Measurements from ENCODE around the gene CYP19A1. TPM values are rescaled to one million over a fixed set of nuclear protein-coding genes. Genes with fewer than 3 reads are reported as not detected.

Gene CYP19A1
- total and polyA plus RNA-seq, 2 of the 8 experiments (the other 6 are each of a cell fraction or from before 2014, with no cell fraction given): not detected

- ChIA-PET POLR2A (ENCODE audit: partially characterized antibody) (no interaction called here), CTCF (ENCODE audit: partially characterized antibody) (interaction anchor here (0.9 to 2.0 kb wide), 6 partner anchors 17 to 141 kb away, joined by 3 to 8 read pairs (median 4); no protein-coding TSS in a partner anchor)
- H3K4ac ChIP-seq (replicated peaks; ENCODE audit: insufficient read length, low read depth, low read length): no peak overlapping the region
- no peak overlapping the region for H2BK120ac ChIP-seq (replicated peaks; ENCODE audit: low read depth, low read length)
- DNase-seq (ENCODE audit: low read depth in 1 of 2, low spot score in 2 of 2): no peak
- H3K27ac ChIP-seq (ENCODE audit: low read depth, low read length): no peak overlapping the region
- no peak overlapping the region for H3K14ac ChIP-seq (ENCODE audit: insufficient read length)
- H3K18ac ChIP-seq (ENCODE audit: extremely low read depth, low read length): no peak overlapping the region
- no peak overlapping the region for H3K4me2 ChIP-seq (ENCODE audit: insufficient read depth in 1 of 2, low read depth in 2 of 2, low read length in 2 of 2)
- H3K9ac ChIP-seq (replicated peaks in 1 of 4; ENCODE audit: extremely low read depth in 1 of 4, low read depth in 3 of 4, low read length in 3 of 4): no peak overlapping the region
- H4K5ac ChIP-seq (ENCODE audit: insufficient read length, low read depth, low read length): no peak overlapping the region
- no peak overlapping the region for H4K91ac ChIP-seq (replicated peaks; ENCODE audit: insufficient read length, low read length)
- 84% methylated on average over 2 of the region's 2 CpGs; no CpG with 5 or more reads in 1 of the 2 experiments for WGBS, 2 experiments (ENCODE audit: extremely low coverage in 1 of 2, insufficient coverage in 1 of 2, insufficient read length in 1 of 2, insufficient replicate concordance in 2 of 2, low coverage in 1 of 2, low lambda C conversion rate in 2 of 2, missing lambda C conversion rate in 1 of 2)
- H3K79me2 ChIP-seq (ENCODE audit: control insufficient read depth in 1 of 2, insufficient read depth in 2 of 2, low read length in 2 of 2): no peaks in the 10 kb centered on the region
- H3K79me1 ChIP-seq (ENCODE audit: low read depth, low read length): no peaks in the 10 kb centered on the region
- H3K56ac ChIP-seq (replicated peaks; ENCODE audit: insufficient read length, low read depth, low read length): no peak overlapping the region
- H2BK5ac ChIP-seq (ENCODE audit: low read depth, low read length): no peak overlapping the region
- H2AFZ ChIP-seq (ENCODE audit: low read length): no peak overlapping the region
- no peak overlapping the region for H2BK15ac ChIP-seq (ENCODE audit: low read length)
- no peak overlapping the region for H4K8ac ChIP-seq (ENCODE audit: extremely low read depth, insufficient read depth, low read length)
- no peak overlapping the region for H2BK20ac ChIP-seq (ENCODE audit: low read length)
- no peaks in the 10 kb centered on the region for H3K36me3 ChIP-seq (ENCODE audit: control insufficient read depth in 2 of 4, insufficient read depth in 4 of 4, low read length in 3 of 4)
- H3K9me3 ChIP-seq (ENCODE audit: insufficient read depth in 2 of 2, low read depth in 1 of 2, low read length in 1 of 2): no peaks in the 10 kb centered on the region
- H4K20me1 ChIP-seq (replicated peaks in 1 of 2; ENCODE audit: control insufficient read depth in 1 of 2, insufficient read depth in 2 of 2, low read length in 2 of 2): no peaks in the 10 kb centered on the region
- no peaks in the 10 kb centered on the region for H3K4me1 ChIP-seq (replicated peaks in 1 of 4; ENCODE audit: control insufficient read depth in 3 of 4, insufficient read depth in 4 of 4, low read length in 3 of 4)
- FAIRE-seq: no peak
- H3K23ac ChIP-seq (ENCODE audit: insufficient read length): no peak overlapping the region
- no peak overlapping the region for H2AK5ac ChIP-seq (ENCODE audit: low read depth, low read length)
- H2BK12ac ChIP-seq (ENCODE audit: low read depth, low read length): no peak overlapping the region
- no peak overlapping the region for H3K4me3 ChIP-seq (ENCODE audit: extremely low read depth in 1 of 4, insufficient read depth in 2 of 4, low read depth in 3 of 4, low read length in 4 of 4)
- H3K27me3 ChIP-seq (replicated peaks in 1 of 4; ENCODE audit: control insufficient read depth in 3 of 4, extremely low read depth in 1 of 4, insufficient read depth in 3 of 4, low read length in 3 of 4): peaks cover 0 to 3% (median under 1%) of the 10 kb centered on the region in 4 experiments; a peak in 2 of 7 replicates
- H3K23me2 ChIP-seq (ENCODE audit: low read depth, low read length): no peaks in the 10 kb centered on the region
- TF ChIP-seq KDM5A (IDR thresholded peaks at IDR 0.05; ENCODE audit: low read length): no peak
- TF ChIP-seq SP2 (IDR thresholded peaks at IDR 0.05; ENCODE audit: low read length): no peak
- TF ChIP-seq CTBP2 (IDR thresholded peaks at IDR 0.05; ENCODE audit: borderline replicate concordance, insufficient read depth, insufficient read length, low read length): no peak
- TF ChIP-seq SIN3A (conservative IDR thresholded peaks at IDR 0.05 in 1 of 2, IDR thresholded peaks at IDR 0.05 in 1 of 2; ENCODE audit: low read depth in 1 of 2, low read length in 2 of 2): no peak
- no peak for TF ChIP-seq CHD1 (IDR thresholded peaks at IDR 0.05; ENCODE audit: low read depth, low read length)
- TF ChIP-seq YY1 (IDR thresholded peaks at IDR 0.05; ENCODE audit: low read depth, low read length): no peak
- no peak for TF ChIP-seq GTF2F1 (IDR thresholded peaks at IDR 0.05; ENCODE audit: borderline replicate concordance, low read depth, low read length)
- TF ChIP-seq KDM1A (IDR thresholded peaks at IDR 0.05; ENCODE audit: borderline replicate concordance, low read length): no peak
- TF ChIP-seq CHD2 (IDR thresholded peaks at IDR 0.05; ENCODE audit: low read length): no peak
- TF ChIP-seq NRF1 (IDR thresholded peaks at IDR 0.05; ENCODE audit: low read depth, low read length): no peak
- TF ChIP-seq GABPA (IDR thresholded peaks at IDR 0.05; ENCODE audit: borderline replicate concordance, insufficient read depth, low read length): no peak
- no peak for TF ChIP-seq JUND (IDR thresholded peaks at IDR 0.05; ENCODE audit: low read length)
- TF ChIP-seq, protein P1, sequence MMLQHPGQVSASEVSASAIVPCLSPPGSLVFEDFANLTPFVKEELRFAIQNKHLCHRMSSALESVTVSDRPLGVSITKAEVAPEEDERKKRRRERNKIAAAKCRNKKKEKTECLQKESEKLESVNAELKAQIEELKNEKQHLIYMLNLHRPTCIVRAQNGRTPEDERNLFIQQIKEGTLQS (IDR thresholded peaks at IDR 0.05; ENCODE audit: insufficient read depth, low read depth, low read length): no peak
- TF ChIP-seq TEAD4 (IDR thresholded peaks at IDR 0.05; ENCODE audit: low read depth, low read length): no peak
Observed at GRCh38 chr15:51303462-51303980, 34.9 kb downstream of the CYP19A1 start.
